Gastroesophageal sphincter (tissue), 3 donors: ENCODE data around the gene NINL.

Experiments
- EP300 ChIP-seq: sonication (generic); formaldehyde crosslinking; IDR thresholded peaks from one replicate; pipeline ENCODE4 v1.6.1; 2017; ENCODE audit warnings: antibody characterized with exemption, mild to moderate bottlenecking
- TF ChIP-seq, protein P1 (sequence below), 4 experiments: fragments of 200-600 bp in 2 of 4; fragments of 450-650 bp in 2 of 4; sonication (generic) in 1 of 4; IDR thresholded peaks; one replicate each; pipeline ENCODE4 v1.5.1; 2017 to 2019; ENCODE audit warnings: antibody characterized with exemption in 4 of 4, mild to moderate bottlenecking in 2 of 4, moderate library complexity in 2 of 4

GRCh38 chr20:25571240-25571639 lies 14.1 kb downstream of the NINL start:
- TF ChIP-seq, protein P1, sequence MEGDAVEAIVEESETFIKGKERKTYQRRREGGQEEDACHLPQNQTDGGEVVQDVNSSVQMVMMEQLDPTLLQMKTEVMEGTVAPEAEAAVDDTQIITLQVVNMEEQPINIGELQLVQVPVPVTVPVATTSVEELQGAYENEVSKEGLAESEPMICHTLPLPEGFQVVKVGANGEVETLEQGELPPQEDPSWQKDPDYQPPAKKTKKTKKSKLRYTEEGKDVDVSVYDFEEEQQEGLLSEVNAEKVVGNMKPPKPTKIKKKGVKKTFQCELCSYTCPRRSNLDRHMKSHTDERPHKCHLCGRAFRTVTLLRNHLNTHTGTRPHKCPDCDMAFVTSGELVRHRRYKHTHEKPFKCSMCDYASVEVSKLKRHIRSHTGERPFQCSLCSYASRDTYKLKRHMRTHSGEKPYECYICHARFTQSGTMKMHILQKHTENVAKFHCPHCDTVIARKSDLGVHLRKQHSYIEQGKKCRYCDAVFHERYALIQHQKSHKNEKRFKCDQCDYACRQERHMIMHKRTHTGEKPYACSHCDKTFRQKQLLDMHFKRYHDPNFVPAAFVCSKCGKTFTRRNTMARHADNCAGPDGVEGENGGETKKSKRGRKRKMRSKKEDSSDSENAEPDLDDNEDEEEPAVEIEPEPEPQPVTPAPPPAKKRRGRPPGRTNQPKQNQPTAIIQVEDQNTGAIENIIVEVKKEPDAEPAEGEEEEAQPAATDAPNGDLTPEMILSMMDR (IDR thresholded peaks at IDR 0.05): no peak
- no peak for TF ChIP-seq EP300
